NK-92 treated with Interleukin-12 subunit alpha and Interleukin-12 subunit beta, amount 100 ng/mL, for 24 hours (cell line): ENCODE data around the gene COQ8A.
"Not testable (repeated sequence)": the region's sequence is repeated elsewhere in the genome, so short reads cannot be mapped to it uniquely, and the experiment has no call there.

Source experiments
- DNase-seq: peaks from one replicate; lab custom pipeline; 2025; lab: John Stamatoyannopoulos, UW

Gene COQ8A

GRCh38 chr1:226953175-226953800 is 13.2 kb downstream of the COQ8A start:
- no peak for DNase-seq

GRCh38 chr1:226954337-226954736 is 14.2 kb downstream of the COQ8A start:
- DNase-seq = no peak

DNA sequence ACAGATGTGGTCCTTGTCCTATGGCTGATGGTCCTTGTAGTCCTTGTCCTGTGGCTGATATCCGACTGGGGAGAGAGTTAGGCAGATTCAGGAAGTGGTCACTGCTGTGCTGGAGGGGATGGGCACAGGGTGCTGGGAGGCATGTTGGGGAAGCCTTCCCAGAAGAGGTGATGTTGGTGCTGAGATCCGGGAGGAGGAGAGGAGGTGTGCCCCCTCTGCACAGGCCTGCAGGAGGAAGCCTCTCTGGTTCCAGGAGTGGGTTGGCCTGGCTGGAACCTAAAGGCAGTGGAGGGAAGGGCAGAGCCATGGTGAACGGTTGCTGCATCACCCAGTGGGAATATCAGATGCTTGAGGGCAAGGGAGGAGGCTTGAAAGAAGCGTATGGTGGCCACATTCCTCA is 14.7 kb downstream of the COQ8A start:
- DNase-seq = no peak

DNA sequence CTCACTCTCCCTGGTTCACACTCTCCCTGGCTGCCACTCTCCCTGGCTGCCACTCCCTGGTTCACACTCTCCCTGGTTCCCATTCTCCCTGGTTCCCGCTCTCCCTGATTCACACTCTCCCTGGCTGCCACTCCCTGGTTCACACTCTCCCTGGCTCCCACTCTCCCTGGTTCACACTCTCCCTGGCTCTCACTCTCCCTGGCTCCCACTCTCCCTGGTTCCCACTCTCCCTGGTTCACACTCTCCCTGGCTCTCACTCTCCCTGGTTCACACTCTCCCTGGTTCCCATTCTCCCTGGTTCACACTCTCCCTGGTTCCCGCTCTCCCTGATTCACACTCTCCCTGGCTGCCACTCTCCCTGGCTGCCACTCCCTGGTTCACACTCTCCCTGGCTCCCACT is 15.8 kb downstream of the COQ8A start:
- not testable (repeated sequence) for DNase-seq

DNA sequence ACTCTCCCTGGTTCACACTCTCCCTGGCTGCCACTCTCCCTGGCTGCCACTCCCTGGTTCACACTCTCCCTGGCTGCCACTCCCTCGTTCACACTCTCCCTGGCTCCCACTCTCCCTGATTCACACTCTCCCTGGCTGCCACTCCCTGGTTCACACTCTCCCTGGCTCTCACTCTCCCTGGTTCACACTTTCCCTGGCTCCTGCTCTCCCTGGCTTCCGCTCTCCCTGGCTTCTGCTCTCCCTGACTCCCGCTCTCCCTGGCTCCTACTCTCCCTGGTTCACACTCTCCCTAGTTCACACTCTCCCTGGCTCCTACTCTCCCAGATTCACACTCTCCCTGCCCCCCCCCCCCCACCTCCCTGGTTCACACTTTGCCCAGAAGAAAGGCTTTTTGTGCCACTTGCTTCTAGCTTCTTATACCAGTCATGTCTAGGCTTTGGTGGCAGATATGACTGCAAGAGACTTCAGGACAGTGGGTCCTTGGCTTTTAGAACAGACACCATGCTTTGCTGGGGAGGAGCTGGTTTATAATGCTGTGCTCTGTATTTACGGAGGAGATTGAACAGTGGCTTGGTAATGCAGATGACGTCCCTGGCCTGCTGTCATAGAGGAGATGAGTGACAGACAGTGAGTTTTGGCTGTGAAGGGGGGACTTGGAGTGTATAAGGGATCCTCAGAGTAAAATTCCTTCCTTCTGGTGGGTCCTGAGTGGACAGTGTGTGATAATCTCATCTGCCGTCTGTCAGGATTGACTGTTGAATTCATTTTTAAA is 17.0 kb downstream of the COQ8A start:
- DNase-seq = no peak

DNA sequence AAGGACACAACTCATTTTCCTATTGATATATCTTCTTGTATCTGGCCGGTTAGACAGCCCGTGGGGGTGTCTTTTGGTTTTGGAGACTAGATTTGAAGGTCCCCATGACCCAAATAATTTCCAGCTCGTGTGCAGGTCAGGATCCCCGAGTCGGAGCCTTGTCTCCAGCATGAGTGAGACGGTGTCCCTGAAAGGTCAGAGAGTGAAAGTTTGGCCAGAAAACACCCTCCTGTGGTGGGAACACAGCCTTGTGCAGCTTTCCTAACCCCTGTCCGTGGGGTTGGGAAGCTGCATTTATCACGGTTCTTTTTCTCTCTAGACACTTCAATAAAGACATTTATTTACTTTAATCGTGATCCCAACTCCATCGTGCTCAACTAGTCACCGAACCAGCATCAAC is 17.6 kb downstream of the COQ8A start:
- no peak for DNase-seq

GRCh38 chr1:226958300-226958699 is 18.2 kb downstream of the COQ8A start:
- DNase-seq = no peak

DNA sequence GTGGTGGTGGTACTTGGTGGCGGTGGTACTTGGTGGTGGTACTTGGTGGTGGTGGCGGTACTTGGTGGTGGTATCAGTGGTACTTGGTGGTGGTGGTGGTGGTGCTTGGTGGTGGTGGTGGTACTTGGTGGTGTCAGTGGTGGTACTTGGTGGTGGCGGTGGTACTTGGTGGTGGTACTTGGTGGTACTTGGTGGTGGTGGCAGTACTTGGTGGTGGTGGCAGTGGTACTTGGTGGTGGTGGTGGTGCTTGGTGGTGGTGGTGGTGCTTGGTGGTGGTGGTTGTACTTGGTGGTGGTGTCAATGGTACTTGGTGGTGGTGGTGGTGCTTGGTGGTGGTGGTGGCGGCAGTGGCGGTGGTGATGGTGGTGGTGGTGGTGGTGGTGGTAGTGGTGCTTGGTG is 20.2 kb downstream of the COQ8A start:
- no peak for DNase-seq

DNA sequence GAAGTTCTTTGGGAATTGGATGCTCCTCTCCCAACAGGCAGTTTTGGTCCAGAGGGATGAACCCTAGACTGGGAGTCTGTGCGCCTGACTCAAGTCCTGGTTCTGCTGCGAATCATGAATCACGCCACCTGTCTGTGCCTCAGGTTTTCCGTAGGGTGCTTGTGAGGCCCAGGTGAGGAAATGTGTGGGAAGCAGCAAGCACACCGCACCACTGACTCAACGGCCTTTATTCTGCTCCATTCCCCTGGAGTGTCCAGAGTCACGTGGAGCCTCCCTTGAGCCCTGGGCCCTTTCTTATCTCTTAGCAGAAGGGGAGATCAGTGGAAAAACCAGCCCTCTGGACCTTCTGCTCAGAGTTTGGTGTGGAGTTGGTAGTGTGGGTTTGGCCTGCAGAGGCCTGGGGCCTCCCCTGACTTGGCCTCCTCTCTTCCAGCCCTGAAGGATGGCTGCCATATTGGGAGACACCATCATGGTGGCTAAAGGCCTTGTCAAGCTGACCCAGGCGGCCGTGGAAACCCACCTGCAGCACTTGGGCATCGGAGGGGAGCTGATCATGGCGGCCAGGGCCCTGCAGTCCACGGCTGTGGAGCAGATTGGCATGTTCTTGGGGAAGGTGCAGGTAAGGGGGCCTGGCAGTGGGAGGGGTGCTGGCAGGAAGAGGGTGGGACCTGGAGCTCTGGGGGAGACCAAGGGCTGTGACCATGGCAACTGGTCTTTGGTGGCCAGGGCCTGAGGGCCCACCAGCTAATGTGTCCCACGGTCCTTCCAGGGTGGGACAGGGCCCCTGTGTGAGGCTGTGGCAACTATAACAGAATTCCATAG is 21.1 kb downstream of the COQ8A start:
- DNase-seq = no peak

- DNase-seq = no peak
Observed at GRCh38 chr1:226962421-226963391, 22.6 kb downstream of the COQ8A start.

GRCh38 chr1:226964068-226964425 is 24.0 kb downstream of the COQ8A start:
- no peak for DNase-seq

- no peak for DNase-seq
Observed at GRCh38 chr1:226964611-226965486, 24.8 kb downstream of the COQ8A start.

GRCh38 chr1:226965581-226966440 is 25.7 kb downstream of the COQ8A start:
- DNase-seq = no peak

DNA sequence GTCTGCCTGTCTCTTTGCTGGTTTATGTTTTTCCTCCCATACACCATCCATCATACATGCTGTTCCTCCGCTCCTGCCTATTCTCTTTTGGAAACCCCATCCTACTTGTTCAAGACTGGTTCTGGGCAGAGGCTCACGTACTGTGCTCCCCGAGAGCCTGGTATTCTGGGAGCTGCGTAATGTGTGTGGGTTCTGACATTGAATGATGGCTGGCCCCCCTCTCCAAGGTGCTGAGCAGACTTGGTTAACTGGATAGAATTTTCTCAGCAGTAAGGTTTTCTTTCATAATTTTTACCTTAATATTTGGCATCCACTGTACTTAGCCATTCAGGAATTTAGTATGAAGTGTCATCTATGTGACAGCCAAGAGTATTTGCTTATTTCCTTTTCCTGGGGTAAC is 26.6 kb downstream of the COQ8A start:
- DNase-seq = no peak

DNA sequence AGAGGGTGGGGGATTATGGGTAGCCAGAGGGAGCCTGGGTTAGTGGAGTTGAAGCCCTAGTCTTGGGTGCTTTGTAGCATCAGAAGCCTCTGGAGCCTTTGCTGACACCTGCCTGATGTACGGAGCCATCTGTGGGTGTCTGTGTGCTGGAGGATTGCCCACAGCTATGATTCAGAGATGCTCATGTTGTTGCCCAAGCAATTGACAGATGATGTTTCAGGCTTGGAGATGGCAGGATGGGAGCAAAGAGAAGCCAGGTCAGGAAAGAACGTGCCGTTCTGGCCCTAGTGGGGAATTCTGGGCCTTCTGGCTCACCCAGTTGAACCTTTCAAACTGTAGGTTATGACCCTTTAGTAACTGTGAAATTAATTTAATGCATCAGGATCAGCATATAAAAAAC is 27.6 kb downstream of the COQ8A start:
- no peak for DNase-seq

DNA sequence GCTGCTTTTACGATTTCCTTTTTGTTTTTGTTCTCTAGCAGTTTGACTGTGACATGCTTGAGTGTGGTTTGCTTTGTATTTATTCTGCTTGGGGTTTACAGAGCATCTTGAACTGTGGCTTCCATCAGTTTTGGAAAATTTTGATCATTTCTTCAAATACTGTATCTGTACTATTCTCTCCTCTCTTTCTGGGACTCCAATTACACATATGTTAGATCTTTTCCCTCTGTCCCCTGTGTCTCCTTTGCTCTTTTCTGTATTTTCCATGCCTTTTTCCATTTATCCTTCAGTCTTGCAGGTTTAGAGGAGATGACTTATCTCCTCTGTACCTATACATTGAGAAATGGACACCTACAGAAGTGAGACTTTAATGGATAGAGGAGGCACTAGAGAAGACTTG is 31.7 kb downstream of the COQ8A start:
- DNase-seq = no peak

DNA sequence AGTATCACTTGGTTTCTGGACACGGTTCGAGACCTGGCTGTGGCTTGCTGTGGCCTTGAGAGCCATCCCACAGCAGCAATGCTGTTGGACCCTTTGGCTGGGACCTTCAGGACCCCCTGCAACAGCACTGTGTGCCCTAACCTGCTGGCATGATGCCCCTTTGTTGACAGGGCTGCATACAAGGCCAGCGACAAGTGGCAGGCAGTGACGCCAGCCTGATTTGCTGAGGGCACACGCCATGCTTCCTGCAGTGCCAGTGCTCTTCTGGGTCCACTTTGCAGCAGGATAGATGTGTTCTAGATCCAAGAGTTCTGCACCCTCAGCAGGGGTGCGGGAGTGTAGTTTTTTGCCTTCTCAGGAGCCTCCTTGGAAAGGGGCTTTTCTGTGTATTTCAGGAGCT is 32.8 kb downstream of the COQ8A start:
- no peak for DNase-seq

- DNase-seq = no peak
Observed at GRCh38 chr1:226973371-226973897, 33.3 kb downstream of the COQ8A start.

DNA sequence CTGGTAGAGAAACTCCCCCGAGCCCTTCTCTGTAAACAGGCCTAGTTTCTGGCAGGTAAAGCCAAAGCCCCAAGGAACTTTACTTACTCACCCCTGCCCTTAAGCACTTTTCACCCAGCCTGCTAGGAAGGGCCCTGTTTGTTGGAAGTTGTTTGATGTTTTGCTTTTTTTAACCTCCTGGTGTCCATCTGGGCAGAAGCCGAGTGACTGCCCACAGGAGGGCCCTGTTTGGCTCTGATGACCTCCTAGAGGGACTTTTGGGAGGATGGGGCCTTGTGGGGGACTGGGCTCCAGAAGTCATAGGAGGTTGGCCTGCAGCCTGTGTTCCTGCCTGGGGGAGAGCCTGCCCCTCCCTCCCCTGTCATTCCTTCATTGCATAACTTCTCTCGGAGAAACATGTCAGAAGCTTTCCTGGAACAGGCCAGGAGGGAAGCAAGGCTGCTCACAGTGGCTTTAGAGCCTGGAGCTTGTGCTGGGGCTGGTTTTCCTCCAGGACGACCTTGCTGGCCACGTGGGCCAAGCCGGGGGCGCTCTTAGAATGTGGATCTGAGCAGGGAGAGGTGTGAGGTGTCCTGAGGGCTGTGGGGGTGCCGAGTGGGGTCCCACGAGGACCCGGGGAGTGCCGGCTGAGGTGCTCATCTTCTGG is 33.9 kb downstream of the COQ8A start:
- no peak for DNase-seq
